H9 (cell line): Measurements from ENCODE around the gene LRG1. TPM values are rescaled to one million over a fixed set of nuclear protein-coding genes. Genes with fewer than 3 reads are reported as not detected.

Source experiments
- DNase-seq: peaks from one replicate; pipeline ENCODE4 v3.0.0-alpha.2; 2017
- H2AFZ ChIP-seq: one replicate; pipeline ENCODE4 v1.6.1; 2013; ENCODE audit warnings: mild to moderate bottlenecking, low read length, control low read depth, moderate library complexity
- H2AK5ac ChIP-seq: 2 replicates; pipeline ENCODE4 v1.6.1; 2013; ENCODE audit warnings: low read length, control low read depth, mixed read lengths; ENCODE audit not compliant: insufficient read length
- H2BK120ac ChIP-seq: one replicate; pipeline ENCODE4 v1.6.1; 2013; ENCODE audit warnings: low read depth, mild to moderate bottlenecking, low read length, control low read depth, inconsistent platforms; ENCODE audit not compliant: poor library complexity, severe bottlenecking
- H2BK12ac ChIP-seq: 2 replicates; pipeline ENCODE4 v1.6.1; 2013; ENCODE audit warnings: low read length, control low read depth, mixed read lengths, low read depth; ENCODE audit not compliant: insufficient read length
- H2BK15ac ChIP-seq: 2 replicates; pipeline ENCODE4 v1.6.1; 2013; ENCODE audit warnings: low read depth, low read length, control low read depth
- H2BK20ac ChIP-seq: one replicate; pipeline ENCODE4 v1.6.1; 2013; ENCODE audit warnings: low read depth, mild to moderate bottlenecking, low read length, control low read depth, inconsistent platforms; ENCODE audit not compliant: poor library complexity, severe bottlenecking
- H2BK5ac ChIP-seq: 2 replicates; pipeline ENCODE4 v1.6.1; 2013; ENCODE audit warnings: low read length, control low read depth, mixed read lengths; ENCODE audit not compliant: insufficient read length
- H3K14ac ChIP-seq: 2 replicates; pipeline ENCODE4 v1.6.1; 2013; ENCODE audit warnings: low read length, control low read depth; ENCODE audit not compliant: insufficient read depth
- H3K18ac ChIP-seq: 2 replicates; pipeline ENCODE4 v1.6.1; 2013; ENCODE audit warnings: low read depth, mild to moderate bottlenecking, mixed read lengths, low read length, control low read depth; ENCODE audit not compliant: insufficient read length
- H3K23ac ChIP-seq: 2 replicates; pipeline ENCODE4 v1.6.1; 2013; ENCODE audit warnings: low read length, control low read depth, mixed read lengths, low read depth; ENCODE audit not compliant: insufficient read length
- H3K23me2 ChIP-seq: 2 replicates; pipeline ENCODE4 v1.6.1; 2013; ENCODE audit warnings: low read depth, mild to moderate bottlenecking, mixed read lengths, low read length, control low read depth; ENCODE audit not compliant: insufficient read length, poor library complexity, severe bottlenecking
- H3K27ac ChIP-seq: 2 replicates; pipeline ENCODE4 v1.5.1; 2013; ENCODE audit warnings: low read length, control low read depth, mixed read lengths, low read depth; ENCODE audit not compliant: insufficient read length
- H3K27me3 ChIP-seq: 2 replicates; pipeline ENCODE4 v1.6.1; 2013; ENCODE audit warnings: low read length, control low read depth, inconsistent platforms; ENCODE audit not compliant: insufficient read depth
- H3K4ac ChIP-seq: 2 replicates; pipeline ENCODE4 v1.6.1; 2013; ENCODE audit warnings: low read depth, mild to moderate bottlenecking, control low read depth, inconsistent platforms, low read length, moderate library complexity
- H3K4me1 ChIP-seq: 2 replicates; pipeline ENCODE4 v1.6.1; 2013; ENCODE audit warnings: low read length, control low read depth, inconsistent platforms; ENCODE audit not compliant: insufficient read depth
- H3K4me2 ChIP-seq: 2 replicates; pipeline ENCODE4 v1.6.1; 2013; ENCODE audit warnings: low read length, control low read depth, mixed read lengths; ENCODE audit not compliant: insufficient read length, insufficient read depth
- H3K56ac ChIP-seq: 2 replicates; pipeline ENCODE4 v1.6.1; 2013; ENCODE audit warnings: low read depth, mild to moderate bottlenecking, mixed read lengths, low read length, control low read depth; ENCODE audit not compliant: insufficient read length
- H3K79me1 ChIP-seq: 2 replicates; pipeline ENCODE4 v1.6.1; 2013; ENCODE audit warnings: low read depth, mild to moderate bottlenecking, moderate library complexity, low read length, control low read depth, inconsistent platforms; ENCODE audit not compliant: insufficient read depth, poor library complexity, severe bottlenecking
- H3K79me2 ChIP-seq: 2 replicates; pipeline ENCODE4 v1.6.1; 2013; ENCODE audit warnings: low read length, control low read depth, inconsistent platforms; ENCODE audit not compliant: insufficient read depth
- H3K9ac ChIP-seq: 2 replicates; pipeline ENCODE4 v1.6.1; 2013; ENCODE audit warnings: low read length, control low read depth, mixed read lengths; ENCODE audit not compliant: insufficient read length; ENCODE audit errors: extremely low read depth
- H3K9me3 ChIP-seq: one replicate; pipeline ENCODE4 v1.6.1; 2013; ENCODE audit warnings: low read depth, low read length, inconsistent platforms; ENCODE audit not compliant: control insufficient read depth
- H3T11ph ChIP-seq: one replicate; pipeline ENCODE4 v1.6.1; 2013; ENCODE audit warnings: mild to moderate bottlenecking, low read length, control low read depth, inconsistent platforms
- H4K20me1 ChIP-seq: one replicate; pipeline ENCODE4 v1.6.1; 2013; ENCODE audit not compliant: control insufficient read depth, insufficient read length, insufficient read depth
- H4K5ac ChIP-seq: 2 replicates; pipeline ENCODE4 v1.6.1; 2013; ENCODE audit warnings: low read depth, mild to moderate bottlenecking, mixed read lengths, low read length, control low read depth; ENCODE audit not compliant: insufficient read length
- H4K8ac ChIP-seq: replicated peaks from 2 replicates; pipeline ENCODE4 v1.6.1; 2013; ENCODE audit warnings: low read length, control low read depth, mixed read lengths, low read depth; ENCODE audit not compliant: insufficient read length
- H4K91ac ChIP-seq: 2 replicates; pipeline ENCODE4 v1.6.1; 2013; ENCODE audit warnings: low read depth, mild to moderate bottlenecking, moderate library complexity, mixed read lengths, low read length, control low read depth; ENCODE audit not compliant: insufficient read length
- H3K27ac Mint-ChIP-seq, 3 experiments: 2 replicates in 2 of 3; 3 replicates in 1 of 3; pipeline ENCODE4 v1.8.0; 2020 to 2021; ENCODE audit warnings: mixed read lengths in 3 of 3, mild to moderate bottlenecking in 1 of 3, moderate library complexity in 1 of 3
- H3K27me3 Mint-ChIP-seq: 2 replicates; pipeline ENCODE4 v1.8.0; 2021; ENCODE audit warnings: low read depth, mild to moderate bottlenecking, moderate library complexity, mixed read lengths
- H3K36me3 Mint-ChIP-seq, 3 experiments: 2 replicates in 2 of 3; 3 replicates in 1 of 3; pipeline ENCODE4 v1.8.0; 2020 to 2021; ENCODE audit warnings: low read depth in 3 of 3, mixed read lengths in 3 of 3; ENCODE audit not compliant: insufficient read depth in 1 of 3
- H3K4me1 Mint-ChIP-seq, 2 experiments: 2 replicates each; pipeline ENCODE4 v1.8.0; 2020; ENCODE audit warnings: mixed read lengths in 2 of 2
- H3K4me3 Mint-ChIP-seq, 2 experiments: 2 replicates in 1 of 2; 3 replicates in 1 of 2; pipeline ENCODE4 v1.8.0; 2020 to 2021; ENCODE audit warnings: mild to moderate bottlenecking in 2 of 2, mixed read lengths in 2 of 2, moderate library complexity in 1 of 2
- H3K9me3 Mint-ChIP-seq, 2 experiments: 2 replicates in 1 of 2; 3 replicates in 1 of 2; pipeline ENCODE4 v1.8.0; 2020; ENCODE audit warnings: mild to moderate bottlenecking in 2 of 2, mixed read lengths in 2 of 2, moderate library complexity in 1 of 2
- WGBS: extraction: QIAGEN DNeasy Blood & Tissue Kit; methylation state at CpG from one replicate; pipeline ENCODE4 v1.1.7; 2013; ENCODE audit warnings: missing lambda C conversion rate, low lambda C conversion rate, mixed read lengths; ENCODE audit not compliant: insufficient read length; ENCODE audit errors: extremely low coverage; 5-methylcytosine and 5-hydroxymethylcytosine counted together
- total RNA-seq: library from RNA; stranded (reverse); gene quantifications from 2 replicates; pipeline ENCODE4 v1.2.1, GENCODE V29; 2021
- TF ChIP-seq, protein P1 (sequence below): fragments of 200-600 bp; sonication (generic); conservative IDR thresholded peaks from 3 replicates; pipeline ENCODE4 v1.8.0; 2021; ENCODE audit warnings: antibody characterized with exemption, mild to moderate bottlenecking

Gene LRG1
- total RNA-seq, 1 experiment from 2014 or later = 0.24 TPM

DNA sequence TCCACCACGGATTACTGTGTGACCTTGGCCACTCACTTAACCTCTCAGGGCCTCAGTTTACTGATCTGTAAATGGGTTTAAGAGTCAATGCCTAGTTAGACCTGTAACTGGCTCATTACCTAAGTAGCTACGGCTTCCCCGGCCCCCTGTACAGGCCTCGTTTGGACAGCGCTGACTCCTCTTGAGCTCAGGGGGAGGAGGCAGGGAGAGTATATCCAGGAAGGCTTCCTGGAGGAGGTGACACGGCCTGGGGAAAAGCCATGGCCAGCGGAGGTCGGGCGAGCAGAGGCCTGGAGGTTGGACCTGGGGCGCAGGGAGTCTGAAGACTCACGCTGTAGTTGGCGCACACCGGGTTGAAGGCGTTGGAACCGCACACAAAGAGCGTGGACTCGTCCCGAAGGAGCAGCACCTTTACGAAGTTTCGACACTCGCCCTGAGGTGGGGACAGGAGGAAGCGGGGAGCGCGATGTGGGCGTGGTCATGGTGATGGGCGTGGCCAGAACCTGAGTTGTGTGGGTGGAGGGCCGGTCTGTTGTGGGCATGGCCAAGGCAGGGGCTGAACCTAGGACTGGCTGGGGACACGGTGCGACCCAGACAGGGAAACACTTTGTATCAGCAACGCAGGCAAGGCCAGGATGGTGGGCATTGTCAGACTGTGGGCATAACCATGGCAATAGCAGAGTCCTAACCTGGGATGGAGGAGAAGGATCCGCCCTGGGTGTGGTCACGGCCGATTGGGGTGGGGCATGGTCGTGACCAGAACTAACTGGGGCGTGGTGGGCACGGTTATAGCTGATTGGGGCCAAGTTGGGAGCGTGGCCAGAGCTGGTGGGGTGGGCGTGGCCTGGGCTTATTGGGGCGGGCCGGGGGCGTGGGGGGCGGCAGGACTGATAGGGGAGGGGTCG, 16.1 kb upstream of the LRG1 start:
- Mint-ChIP-seq H3K36me3 (peaks cover 32 to 48% (median 42%) of the 10 kb centered on the region in 3 experiments), H3K27ac (peak overlapping the region in 1 of 3 experiments; percentile 79; a peak in 2 of 7 replicates), H3K4me1 (peaks cover 9 to 18% of the 10 kb centered on the region in 2 experiments), H3K9me3 (no peaks in the 10 kb centered on the region; a peak in 1 of 5 replicates), H3K4me3 (peak overlapping the region in 1 of 2 experiments; percentile 30; a peak in 3 of 5 replicates), H3K27me3 (peaks cover 3% of the 10 kb centered on the region)
- no peak overlapping the region for H3K9ac ChIP-seq
- H3K79me2 ChIP-seq = no peaks in the 10 kb centered on the region
- H2AFZ ChIP-seq = no peak overlapping the region
- no peak overlapping the region for H2BK12ac ChIP-seq
- no peaks in the 10 kb centered on the region for H3K27me3 ChIP-seq
- no peak overlapping the region for H4K8ac ChIP-seq
- no CpG with 5 or more reads among the region's 43 CpGs for WGBS
- no peak overlapping the region for H3K27ac ChIP-seq
- no peak overlapping the region for H3K4me2 ChIP-seq
- no peak overlapping the region for H2BK5ac ChIP-seq
- H3K18ac ChIP-seq = peak overlapping the region; percentile 1
- H2AK5ac ChIP-seq = no peak overlapping the region
- H3K56ac ChIP-seq = no peak overlapping the region
- TF ChIP-seq, protein P1, sequence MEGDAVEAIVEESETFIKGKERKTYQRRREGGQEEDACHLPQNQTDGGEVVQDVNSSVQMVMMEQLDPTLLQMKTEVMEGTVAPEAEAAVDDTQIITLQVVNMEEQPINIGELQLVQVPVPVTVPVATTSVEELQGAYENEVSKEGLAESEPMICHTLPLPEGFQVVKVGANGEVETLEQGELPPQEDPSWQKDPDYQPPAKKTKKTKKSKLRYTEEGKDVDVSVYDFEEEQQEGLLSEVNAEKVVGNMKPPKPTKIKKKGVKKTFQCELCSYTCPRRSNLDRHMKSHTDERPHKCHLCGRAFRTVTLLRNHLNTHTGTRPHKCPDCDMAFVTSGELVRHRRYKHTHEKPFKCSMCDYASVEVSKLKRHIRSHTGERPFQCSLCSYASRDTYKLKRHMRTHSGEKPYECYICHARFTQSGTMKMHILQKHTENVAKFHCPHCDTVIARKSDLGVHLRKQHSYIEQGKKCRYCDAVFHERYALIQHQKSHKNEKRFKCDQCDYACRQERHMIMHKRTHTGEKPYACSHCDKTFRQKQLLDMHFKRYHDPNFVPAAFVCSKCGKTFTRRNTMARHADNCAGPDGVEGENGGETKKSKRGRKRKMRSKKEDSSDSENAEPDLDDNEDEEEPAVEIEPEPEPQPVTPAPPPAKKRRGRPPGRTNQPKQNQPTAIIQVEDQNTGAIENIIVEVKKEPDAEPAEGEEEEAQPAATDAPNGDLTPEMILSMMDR = no peak
- H4K20me1 ChIP-seq = peaks cover 6% of the 10 kb centered on the region
- no peaks in the 10 kb centered on the region; the same call in 1 of the 2 replicates for H3K4me1 ChIP-seq
- H3K9me3 ChIP-seq = no peaks in the 10 kb centered on the region
- no peak overlapping the region for H3K4ac ChIP-seq
- peak; percentile 92 for DNase-seq
- H3T11ph ChIP-seq = no peak overlapping the region
- no peak overlapping the region for H2BK15ac ChIP-seq
- no peaks in the 10 kb centered on the region for H3K79me1 ChIP-seq
- H3K23ac ChIP-seq = no peak overlapping the region
- H3K23me2 ChIP-seq = no peaks in the 10 kb centered on the region
- H4K5ac ChIP-seq = no peak overlapping the region
- H2BK20ac ChIP-seq = no peak overlapping the region
- H2BK120ac ChIP-seq = no peak overlapping the region
- no peak overlapping the region for H3K14ac ChIP-seq
- H4K91ac ChIP-seq = no peak overlapping the region
